GM12874 (cell line): ENCODE data around the gene SHROOM3.

Source experiments
- TF ChIP-seq, protein P1 (sequence below): IDR thresholded peaks from 2 replicates; pipeline ENCODE4 v1.5.1; 2011; ENCODE audit warnings: low read depth, mild to moderate bottlenecking, control low read depth, low read length, moderate library complexity; ENCODE audit not compliant: insufficient read depth

The SHROOM3 gene

GRCh38 chr4:76448211-76448610 lies 13.2 kb downstream of the SHROOM3 start:
- TF ChIP-seq, protein P1, sequence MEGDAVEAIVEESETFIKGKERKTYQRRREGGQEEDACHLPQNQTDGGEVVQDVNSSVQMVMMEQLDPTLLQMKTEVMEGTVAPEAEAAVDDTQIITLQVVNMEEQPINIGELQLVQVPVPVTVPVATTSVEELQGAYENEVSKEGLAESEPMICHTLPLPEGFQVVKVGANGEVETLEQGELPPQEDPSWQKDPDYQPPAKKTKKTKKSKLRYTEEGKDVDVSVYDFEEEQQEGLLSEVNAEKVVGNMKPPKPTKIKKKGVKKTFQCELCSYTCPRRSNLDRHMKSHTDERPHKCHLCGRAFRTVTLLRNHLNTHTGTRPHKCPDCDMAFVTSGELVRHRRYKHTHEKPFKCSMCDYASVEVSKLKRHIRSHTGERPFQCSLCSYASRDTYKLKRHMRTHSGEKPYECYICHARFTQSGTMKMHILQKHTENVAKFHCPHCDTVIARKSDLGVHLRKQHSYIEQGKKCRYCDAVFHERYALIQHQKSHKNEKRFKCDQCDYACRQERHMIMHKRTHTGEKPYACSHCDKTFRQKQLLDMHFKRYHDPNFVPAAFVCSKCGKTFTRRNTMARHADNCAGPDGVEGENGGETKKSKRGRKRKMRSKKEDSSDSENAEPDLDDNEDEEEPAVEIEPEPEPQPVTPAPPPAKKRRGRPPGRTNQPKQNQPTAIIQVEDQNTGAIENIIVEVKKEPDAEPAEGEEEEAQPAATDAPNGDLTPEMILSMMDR = no peak

DNA sequence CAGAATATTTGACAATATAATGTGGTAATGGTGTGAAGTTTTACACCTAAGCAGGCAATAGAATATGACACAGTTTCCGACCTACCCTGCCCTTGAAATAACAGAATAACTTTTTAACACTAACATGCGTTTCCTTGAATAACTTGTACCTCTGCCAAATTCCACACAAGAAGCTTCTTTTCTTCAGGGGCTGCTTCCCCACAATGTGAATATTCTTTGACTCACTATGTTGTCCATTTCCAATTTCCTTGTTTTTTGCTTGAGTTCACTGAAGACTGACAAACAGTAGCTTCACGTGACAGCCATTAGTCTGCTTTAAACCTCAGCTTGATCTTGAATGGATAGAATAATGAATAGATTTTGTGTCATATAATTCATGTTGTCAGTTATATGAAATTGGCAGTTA lies 14.3 kb downstream of the SHROOM3 start:
- TF ChIP-seq, protein P1 = no peak

DNA sequence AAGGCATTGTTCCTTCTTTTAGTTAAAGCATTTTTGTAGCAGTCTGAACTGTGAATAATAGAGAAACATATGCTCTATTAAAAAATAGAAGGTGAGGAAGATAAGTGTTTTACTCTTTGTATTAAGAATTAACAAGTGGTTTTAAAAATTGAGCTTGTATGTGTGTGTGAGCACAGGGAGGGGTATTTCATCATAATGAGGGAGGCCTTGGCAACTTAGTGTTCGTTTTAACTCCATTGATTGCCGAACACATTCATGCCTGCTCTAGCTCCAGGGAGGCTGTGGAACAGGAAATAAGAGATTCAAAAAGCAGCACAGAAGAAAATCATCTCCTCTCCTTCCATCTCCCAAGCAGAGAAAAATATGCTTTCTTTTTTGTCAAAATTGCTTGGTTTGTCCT lies 14.8 kb downstream of the SHROOM3 start:
- TF ChIP-seq, protein P1 = no peak

- TF ChIP-seq, protein P1 = no peak
Observed at GRCh38 chr4:76453232-76453631, 18.2 kb downstream of the SHROOM3 start.

GRCh38 chr4:76457885-76458284 lies 22.9 kb downstream of the SHROOM3 start:
- TF ChIP-seq, protein P1 = no peak

GRCh38 chr4:76458297-76458696 lies 23.3 kb downstream of the SHROOM3 start:
- TF ChIP-seq, protein P1 = no peak

GRCh38 chr4:76458825-76459224 lies 23.8 kb downstream of the SHROOM3 start:
- TF ChIP-seq, protein P1 = no peak

DNA sequence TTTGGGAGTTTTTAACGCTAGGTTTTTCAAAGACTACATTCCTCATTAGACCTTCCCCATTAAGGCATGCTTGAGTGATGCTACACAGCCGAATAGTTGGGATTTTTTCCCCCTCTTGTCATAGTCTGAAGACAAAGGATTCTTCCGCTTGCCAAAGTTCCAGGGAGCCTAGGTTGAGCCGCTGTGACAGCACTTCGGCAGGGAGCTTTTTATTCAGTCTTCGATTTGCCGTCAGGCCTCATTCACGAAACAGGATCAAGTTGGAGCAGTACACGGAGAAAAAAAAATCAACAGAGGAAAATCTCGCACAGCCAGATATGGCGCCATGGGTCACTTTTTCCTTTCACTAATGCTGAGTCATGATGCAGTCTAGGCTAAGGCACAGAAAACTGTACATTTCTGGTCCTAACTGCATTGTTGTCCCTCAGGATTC lies 24.3 kb downstream of the SHROOM3 start:
- TF ChIP-seq, protein P1 = no peak
